ENCODE data around the gene LRRTM4. TPM values are rescaled to one million over a fixed set of nuclear protein-coding genes. Genes with fewer than 3 reads are reported as not detected.

The LRRTM4 gene
- polyA plus RNA-seq, 4 donors, result 1.1 to 2.3 (median 1.4) TPM

- no peak for DNase-seq (ENCODE audit: low read depth in 4 of 4, low spot score in 2 of 4)
Observed at GRCh38 chr2:76938153-76938552, 584.0 kb downstream of the LRRTM4 start.

GRCh38 chr2:76932550-76932949 is 589.6 kb downstream of the LRRTM4 start:
- DNase-seq (ENCODE audit: low read depth in 4 of 4, low spot score in 2 of 4), result no peak

GRCh38 chr2:76930056-76930744 is 592.0 kb downstream of the LRRTM4 start:
- no peak for DNase-seq (ENCODE audit: low read depth in 4 of 4, low spot score in 2 of 4)

GRCh38 chr2:76928026-76928425 is 594.1 kb downstream of the LRRTM4 start:
- no peak for DNase-seq (ENCODE audit: low read depth in 4 of 4, low spot score in 2 of 4)

GRCh38 chr2:76921006-76921405 is 601.2 kb downstream of the LRRTM4 start:
- no peak for DNase-seq (ENCODE audit: low read depth in 4 of 4, low spot score in 2 of 4)

- DNase-seq (ENCODE audit: low read depth in 4 of 4, low spot score in 2 of 4), result no peak
Observed at GRCh38 chr2:76895469-76895868, 626.7 kb downstream of the LRRTM4 start.

- DNase-seq (ENCODE audit: low read depth in 4 of 4, low spot score in 2 of 4), result no peak
Observed at GRCh38 chr2:76870581-76870980, 651.6 kb downstream of the LRRTM4 start.

GRCh38 chr2:76870011-76870410 is 652.2 kb downstream of the LRRTM4 start:
- no peak for DNase-seq (ENCODE audit: low read depth in 4 of 4, low spot score in 2 of 4)

- DNase-seq (ENCODE audit: low read depth in 4 of 4, low spot score in 2 of 4), result no peak
Observed at GRCh38 chr2:76867854-76868253, 654.3 kb downstream of the LRRTM4 start.

GRCh38 chr2:76866464-76866863 is 655.7 kb downstream of the LRRTM4 start:
- no peak for DNase-seq (ENCODE audit: low read depth in 4 of 4, low spot score in 2 of 4)

GRCh38 chr2:76862901-76863300 is 659.3 kb downstream of the LRRTM4 start:
- DNase-seq (ENCODE audit: low read depth in 4 of 4, low spot score in 2 of 4), result no peak

GRCh38 chr2:76861708-76862107 is 660.5 kb downstream of the LRRTM4 start:
- no peak for DNase-seq (ENCODE audit: low read depth in 4 of 4, low spot score in 2 of 4)

- no peak for DNase-seq (ENCODE audit: low read depth in 4 of 4, low spot score in 2 of 4)
Observed at GRCh38 chr2:76851000-76851399, 671.2 kb downstream of the LRRTM4 start.

- no peak for DNase-seq (ENCODE audit: low read depth in 4 of 4, low spot score in 2 of 4)
Observed at GRCh38 chr2:76849086-76849485, 673.1 kb downstream of the LRRTM4 start.

GRCh38 chr2:76839826-76840225 is 682.4 kb downstream of the LRRTM4 start:
- DNase-seq (ENCODE audit: low read depth in 4 of 4, low spot score in 2 of 4), result no peak

- no peak for DNase-seq (ENCODE audit: low read depth in 4 of 4, low spot score in 2 of 4)
Observed at GRCh38 chr2:76829374-76830234, 692.6 kb downstream of the LRRTM4 start.

- DNase-seq (ENCODE audit: low read depth in 4 of 4, low spot score in 2 of 4), result no peak
Observed at GRCh38 chr2:76826691-76827090, 695.5 kb downstream of the LRRTM4 start.

- DNase-seq (ENCODE audit: low read depth in 4 of 4, low spot score in 2 of 4), result no peak
Observed at GRCh38 chr2:76825140-76825970, 696.8 kb downstream of the LRRTM4 start.

GRCh38 chr2:76821731-76822130 is 700.4 kb downstream of the LRRTM4 start:
- DNase-seq (ENCODE audit: low read depth in 4 of 4, low spot score in 2 of 4), result no peak

- DNase-seq (ENCODE audit: low read depth in 4 of 4, low spot score in 2 of 4), result no peak
Observed at GRCh38 chr2:76813084-76813483, 709.1 kb downstream of the LRRTM4 start.

- DNase-seq (ENCODE audit: low read depth in 4 of 4, low spot score in 2 of 4), result peak in 2 of 4 donors; percentile 28 to 53
Observed at GRCh38 chr2:76812156-76812555, 710.0 kb downstream of the LRRTM4 start.

All from left renal cortex interstitium (tissue), 4 donors.